HG02588 (cell line): ENCODE results near the gene OPN1MW.
A peak's percentile ranks its signal among the peaks of the same experiment; 100 is the strongest.
"Not testable (repeated sequence)": the region's sequence is repeated elsewhere in the genome, so short reads cannot be mapped to it uniquely, and the experiment has no call there.

Source experiments
- ATAC-seq: cut with Tn5 transposase; IDR thresholded peaks from one replicate; pipeline ENCODE4 v1.9.1; 2021; ENCODE audit warnings: mild to moderate bottlenecking, moderate library complexity; ENCODE audit not compliant: unreplicated experiment

The OPN1MW gene

GRCh38 chrX:154209670-154210418, 27.4 kb downstream of the OPN1MW start:
- peak; percentile 69 for ATAC-seq

DNA sequence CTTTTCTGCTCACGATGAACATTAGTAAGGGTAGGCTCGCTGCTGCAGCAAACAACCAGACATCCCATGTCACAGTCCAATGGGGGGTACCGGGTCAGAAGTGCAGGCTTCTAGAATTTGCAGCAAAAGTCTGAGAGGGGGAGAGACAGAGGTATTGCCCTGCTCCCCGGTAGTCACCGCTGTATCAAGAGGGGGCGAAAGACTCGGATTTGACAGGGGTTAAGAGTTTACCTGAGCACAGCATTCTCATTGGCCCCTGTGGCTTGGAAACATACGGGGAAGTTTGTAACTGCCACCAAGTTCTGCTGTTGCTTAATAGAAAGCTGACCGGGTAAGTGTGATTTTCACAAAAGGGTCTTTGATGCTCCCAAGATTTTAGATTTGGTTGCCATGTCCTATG, 28.7 kb downstream of the OPN1MW start:
- not testable (repeated sequence) for ATAC-seq

- not testable (repeated sequence) for ATAC-seq
These were observed 29.1 kb downstream of the OPN1MW start for GRCh38 chrX:154211499-154211898.

DNA sequence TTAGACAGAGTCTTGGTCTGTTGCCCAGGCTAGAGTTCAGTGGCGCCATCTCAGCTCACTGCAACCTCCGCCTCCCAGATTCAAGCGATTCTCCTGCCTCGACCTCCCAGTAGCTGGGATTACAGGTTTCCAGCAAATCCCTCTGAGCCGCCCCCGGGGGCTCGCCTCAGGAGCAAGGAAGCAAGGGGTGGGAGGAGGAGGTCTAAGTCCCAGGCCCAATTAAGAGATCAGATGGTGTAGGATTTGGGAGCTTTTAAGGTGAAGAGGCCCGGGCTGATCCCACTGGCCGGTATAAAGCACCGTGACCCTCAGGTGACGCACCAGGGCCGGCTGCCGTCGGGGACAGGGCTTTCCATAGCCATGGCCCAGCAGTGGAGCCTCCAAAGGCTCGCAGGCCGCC, 37.1 kb downstream of the OPN1MW start, which contains the start of gene OPN1MW2:
Gene OPN1MW2 (plus strand): TSS at position 301 of the 400 bp plus-strand sequence. CDS start 60 bp downstream, at position 361.
- ATAC-seq: not testable (repeated sequence)

DNA sequence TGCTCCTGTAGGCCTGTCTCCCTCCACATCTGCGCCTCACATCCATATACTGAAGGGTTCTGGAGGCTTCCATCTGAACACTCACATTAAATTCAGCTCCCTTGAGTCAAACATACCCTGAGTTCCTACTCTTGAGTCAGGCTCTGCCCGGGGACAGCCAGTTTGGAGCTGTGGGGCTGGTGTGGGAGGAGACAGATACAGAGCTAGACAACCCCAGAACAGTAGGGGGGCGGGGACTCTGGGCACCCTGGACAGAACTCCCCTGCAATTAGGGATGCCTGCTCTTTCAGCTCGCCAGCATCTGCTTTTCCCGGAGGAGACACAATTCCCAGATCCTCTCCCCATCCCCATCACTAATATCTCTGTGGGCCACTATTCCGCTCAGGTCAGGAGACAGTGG, 42.9 kb downstream of the OPN1MW start:
- not testable (repeated sequence) for ATAC-seq

GRCh38 chrX:154226706-154227105, 44.3 kb downstream of the OPN1MW start:
- ATAC-seq: not testable (repeated sequence)

DNA sequence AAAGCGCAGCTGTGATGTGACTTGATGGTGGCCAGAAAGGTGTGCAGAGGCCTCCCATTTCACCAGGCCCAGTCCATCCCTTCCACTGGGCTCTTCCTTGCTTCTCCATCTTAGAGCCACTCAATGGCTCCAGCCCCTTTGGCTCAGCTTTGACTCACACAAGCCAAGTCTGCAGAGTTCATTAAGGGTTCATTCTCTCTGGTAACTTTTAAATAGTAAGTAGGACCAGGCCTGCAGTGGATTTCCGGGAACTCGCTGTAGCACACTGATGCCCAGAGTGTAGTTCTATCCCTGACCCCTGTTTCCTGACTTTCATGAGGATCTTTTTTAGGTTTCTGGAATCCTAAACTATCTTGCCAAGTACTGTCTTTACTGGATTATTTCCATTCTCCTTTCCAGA, 49.0 kb downstream of the OPN1MW start:
- ATAC-seq: not testable (repeated sequence)

DNA sequence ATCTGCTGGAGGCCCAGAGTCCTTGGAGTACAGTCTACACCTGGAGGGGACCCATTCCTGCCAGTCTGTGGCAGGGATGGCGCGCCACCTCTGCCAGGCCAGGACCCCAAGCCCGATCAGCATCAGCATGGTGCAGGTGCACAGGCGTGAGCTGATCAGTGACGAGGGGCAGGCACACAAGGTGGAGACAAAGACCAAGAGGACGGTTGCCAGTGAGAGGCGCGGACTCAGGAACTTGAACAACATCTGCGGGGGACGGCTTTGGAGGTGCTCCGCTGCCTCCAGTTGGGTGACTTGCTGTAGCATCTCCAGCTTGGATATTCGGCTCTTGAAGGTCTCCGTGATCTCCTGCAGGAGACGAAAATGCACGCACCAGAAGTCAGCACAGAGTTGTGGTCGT, 51.2 kb downstream of the OPN1MW start:
- ATAC-seq: not testable (repeated sequence)

GRCh38 chrX:154238939-154239559, 56.7 kb downstream of the OPN1MW start:
- ATAC-seq: not testable (repeated sequence)

GRCh38 chrX:154239982-154240503, 57.6 kb downstream of the OPN1MW start:
- ATAC-seq: not testable (repeated sequence)
